GM19438 (cell line): ENCODE measurements around the gene ABHD1.

Experiments used
- ATAC-seq: cut with Tn5 transposase; IDR thresholded peaks from one replicate; pipeline ENCODE4 v1.9.1; 2021; ENCODE audit warnings: low read depth; ENCODE audit not compliant: unreplicated experiment

The ABHD1 gene

DNA sequence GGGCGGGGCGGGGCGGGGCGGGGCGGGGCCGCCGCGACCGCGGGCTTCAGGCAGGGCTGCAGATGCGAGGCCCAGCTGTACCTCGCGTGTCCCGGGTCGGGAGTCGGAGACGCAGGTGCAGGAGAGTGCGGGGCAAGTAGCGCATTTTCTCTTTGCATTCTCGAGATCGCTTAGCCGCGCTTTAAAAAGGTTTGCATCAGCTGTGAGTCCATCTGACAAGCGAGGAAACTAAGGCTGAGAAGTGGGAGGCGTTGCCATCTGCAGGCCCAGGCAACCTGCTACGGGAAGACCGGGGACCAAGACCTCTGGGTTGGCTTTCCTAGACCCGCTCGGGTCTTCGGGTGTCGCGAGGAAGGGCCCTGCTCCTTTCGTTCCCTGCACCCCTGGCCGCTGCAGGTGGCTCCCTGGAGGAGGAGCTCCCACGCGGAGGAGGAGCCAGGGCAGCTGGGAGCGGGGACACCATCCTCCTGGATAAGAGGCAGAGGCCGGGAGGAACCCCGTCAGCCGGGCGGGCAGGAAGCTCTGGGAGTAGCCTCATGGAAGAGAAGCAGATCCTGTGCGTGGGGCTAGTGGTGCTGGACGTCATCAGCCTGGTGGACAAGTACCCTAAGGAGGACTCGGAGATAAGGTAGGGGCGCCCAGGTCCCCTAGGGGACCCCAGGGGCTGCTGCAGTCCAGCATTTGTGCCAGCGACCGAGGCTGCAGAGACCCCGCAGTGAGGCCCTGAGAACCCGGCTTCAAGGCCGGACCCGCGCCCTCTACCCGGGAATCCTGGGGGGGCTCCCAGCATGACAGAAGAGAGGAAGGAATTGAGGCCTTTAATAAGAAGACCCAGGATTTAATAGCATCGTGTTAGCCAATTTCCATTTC, 36.7 kb upstream of the ABHD1 start, which contains the start of gene KHK:
Gene KHK (plus strand): TSS at position 49 of the 870 bp plus-strand sequence. CDS start 488 bp downstream, at position 537.
- peak; percentile 20 for ATAC-seq

DNA sequence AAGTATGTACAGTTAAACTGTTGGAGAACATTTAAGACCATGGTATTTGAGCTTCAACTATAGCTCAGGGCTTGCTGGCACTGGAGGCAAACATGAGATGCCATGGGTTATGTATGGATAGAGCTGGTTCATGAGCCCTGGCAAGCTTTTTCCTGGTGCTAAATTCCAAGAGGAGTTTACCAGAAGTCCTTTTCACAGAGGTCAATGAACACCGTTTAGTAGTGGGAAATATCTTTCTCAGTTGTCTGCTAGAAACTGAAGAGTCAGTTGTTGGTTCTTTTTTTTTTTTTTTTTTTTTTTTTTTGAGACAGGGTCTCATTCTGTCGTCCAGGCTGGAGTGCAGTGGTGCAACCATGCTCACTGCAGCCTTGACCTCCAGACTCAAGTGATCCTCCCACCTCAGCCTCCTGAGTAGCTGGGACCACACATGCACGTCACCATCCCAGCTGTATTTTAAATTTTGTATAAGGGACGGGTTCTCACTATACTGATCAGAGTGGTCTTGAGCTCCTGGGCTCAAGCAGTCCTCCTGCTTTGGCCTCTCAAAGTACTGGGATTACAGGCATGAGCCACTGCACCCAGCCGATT, 35.7 kb upstream of the ABHD1 start:
- no peak for ATAC-seq

DNA sequence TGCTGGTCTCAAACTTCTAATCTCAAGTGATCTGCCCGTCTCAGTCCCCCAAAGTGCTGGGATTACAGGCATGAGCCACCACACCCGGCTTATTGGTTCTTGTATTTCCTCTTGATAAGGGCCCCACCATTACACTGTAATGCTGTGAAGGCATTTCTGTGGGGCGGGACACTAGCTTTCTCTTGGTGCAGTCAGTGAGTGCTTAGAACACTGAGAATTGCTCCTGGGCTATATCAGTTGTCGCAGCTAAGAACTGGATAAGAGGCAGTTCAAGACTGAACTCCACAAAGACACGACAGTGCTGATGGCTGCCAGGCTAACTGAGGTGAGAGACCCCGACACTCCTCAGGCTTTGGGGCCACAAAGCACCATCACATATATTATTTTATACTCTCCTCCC, 35.0 kb upstream of the ABHD1 start:
- ATAC-seq: no peak

DNA sequence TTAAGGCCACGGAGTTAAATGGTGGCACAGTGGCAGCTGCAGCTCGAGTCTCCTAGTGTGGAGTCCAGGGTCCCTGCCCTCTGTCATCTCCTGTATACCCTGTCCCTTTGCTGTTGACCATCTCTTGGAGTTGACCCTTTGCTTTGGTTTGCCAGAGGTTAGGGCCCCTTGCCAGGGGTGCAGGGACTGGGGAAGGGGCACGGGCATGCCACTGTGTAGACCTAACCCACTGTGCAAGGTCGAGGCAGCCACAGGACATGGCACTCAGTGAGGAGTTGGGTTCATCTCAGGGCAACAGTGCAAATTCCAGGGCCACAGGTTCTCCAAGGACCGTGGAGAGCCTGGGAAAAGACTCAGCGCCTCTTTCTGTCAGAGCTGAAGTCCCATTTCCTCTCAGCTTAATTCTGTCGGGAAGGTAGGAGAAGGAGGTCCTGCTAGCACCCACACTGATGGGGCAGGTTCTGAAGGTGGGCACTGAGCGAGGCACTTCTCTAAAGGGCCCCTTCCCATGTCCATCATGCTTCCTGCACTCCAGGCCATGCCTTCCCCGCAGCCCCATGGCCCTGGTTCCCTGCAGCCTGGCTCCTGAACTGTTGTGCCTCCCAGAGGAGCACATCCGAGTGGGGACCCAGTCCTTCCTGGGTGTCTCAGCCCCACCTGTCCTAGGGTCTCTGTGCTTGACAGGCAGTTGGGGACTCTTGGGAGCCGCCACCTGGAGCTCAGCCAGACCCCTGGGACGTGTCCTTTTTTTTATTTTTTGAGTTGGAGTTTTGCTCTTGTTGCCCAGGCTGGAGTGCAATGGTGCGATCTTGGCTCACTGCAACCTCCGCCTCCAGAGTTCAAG, 34.3 kb upstream of the ABHD1 start:
- no peak for ATAC-seq

DNA sequence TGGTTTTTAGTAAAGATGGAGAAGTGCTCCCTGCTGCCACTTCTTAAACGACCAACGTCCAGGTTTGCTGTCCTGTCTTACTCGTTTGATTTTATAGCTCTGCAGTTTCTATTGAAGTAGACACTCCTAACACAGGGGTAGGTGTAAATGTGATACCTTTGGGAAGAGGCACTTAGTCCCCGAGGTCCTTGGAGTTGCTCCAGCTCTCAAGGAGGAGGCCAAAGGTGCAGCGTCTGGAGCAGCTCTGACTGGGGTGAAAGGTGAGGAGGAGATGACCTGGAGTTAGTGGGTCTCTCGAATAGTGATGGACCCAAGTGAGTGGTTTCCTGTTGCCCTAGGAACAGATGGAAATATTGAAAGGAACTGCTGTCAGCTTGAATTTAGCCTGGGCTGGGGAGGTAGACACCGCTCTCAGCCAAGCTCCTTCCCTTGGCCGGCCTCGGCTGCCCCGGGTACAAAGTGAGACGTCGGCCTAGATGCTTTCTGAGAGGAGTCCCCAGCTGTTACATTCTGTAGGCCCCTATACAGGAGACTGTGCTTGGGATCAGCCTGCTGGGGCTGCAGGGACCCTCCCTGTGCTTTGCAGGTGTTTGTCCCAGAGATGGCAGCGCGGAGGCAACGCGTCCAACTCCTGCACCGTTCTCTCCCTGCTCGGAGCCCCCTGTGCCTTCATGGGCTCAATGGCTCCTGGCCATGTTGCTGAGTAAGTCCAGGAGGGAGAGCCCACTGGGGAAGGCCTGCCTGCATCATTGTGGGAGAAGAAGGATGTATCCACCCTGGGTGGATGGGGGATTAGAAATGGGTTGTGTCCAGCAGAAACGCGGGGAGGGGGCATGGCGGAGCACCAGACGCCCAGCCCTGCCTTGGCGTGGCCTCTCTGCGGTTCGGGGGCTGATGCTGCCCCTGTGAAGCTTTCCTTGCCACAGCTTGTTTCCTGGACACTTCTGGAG, 31.6 kb upstream of the ABHD1 start:
- no peak for ATAC-seq

DNA sequence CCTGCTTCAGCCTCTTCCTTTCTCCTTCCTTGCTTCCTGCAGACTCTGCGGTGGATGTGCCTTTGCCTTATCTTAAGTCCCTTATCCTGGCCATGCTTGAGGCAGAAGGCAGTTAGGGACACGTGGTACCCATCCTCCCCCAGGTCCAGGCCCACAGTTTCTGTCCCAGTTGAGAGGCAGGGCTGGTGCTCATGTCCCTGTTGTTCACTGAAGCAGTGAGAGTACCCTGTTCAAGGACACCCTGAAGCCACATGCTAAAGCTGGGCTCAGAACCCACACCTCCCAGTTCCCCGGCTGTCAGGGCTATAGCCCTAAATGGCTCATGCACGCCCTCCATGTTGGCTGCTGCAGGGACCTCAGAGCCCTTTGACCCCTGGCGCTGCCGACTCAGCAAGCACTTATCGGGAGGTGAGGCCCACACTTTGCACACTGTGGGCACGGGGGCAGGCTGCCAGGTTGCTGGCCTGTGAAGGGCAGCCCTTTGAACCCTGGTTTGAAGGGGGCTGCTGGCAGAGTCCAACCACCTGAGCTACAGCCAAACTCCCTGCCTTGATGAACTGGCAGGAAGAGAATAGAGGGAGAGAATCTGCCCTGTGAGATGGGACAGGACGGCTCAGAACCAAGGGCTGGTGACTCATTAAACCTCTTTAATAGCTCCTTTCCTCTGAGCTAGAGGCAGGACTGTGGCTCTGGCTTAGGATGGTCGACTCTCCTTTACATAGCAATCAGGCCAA, 30.8 kb upstream of the ABHD1 start:
- ATAC-seq: no peak

DNA sequence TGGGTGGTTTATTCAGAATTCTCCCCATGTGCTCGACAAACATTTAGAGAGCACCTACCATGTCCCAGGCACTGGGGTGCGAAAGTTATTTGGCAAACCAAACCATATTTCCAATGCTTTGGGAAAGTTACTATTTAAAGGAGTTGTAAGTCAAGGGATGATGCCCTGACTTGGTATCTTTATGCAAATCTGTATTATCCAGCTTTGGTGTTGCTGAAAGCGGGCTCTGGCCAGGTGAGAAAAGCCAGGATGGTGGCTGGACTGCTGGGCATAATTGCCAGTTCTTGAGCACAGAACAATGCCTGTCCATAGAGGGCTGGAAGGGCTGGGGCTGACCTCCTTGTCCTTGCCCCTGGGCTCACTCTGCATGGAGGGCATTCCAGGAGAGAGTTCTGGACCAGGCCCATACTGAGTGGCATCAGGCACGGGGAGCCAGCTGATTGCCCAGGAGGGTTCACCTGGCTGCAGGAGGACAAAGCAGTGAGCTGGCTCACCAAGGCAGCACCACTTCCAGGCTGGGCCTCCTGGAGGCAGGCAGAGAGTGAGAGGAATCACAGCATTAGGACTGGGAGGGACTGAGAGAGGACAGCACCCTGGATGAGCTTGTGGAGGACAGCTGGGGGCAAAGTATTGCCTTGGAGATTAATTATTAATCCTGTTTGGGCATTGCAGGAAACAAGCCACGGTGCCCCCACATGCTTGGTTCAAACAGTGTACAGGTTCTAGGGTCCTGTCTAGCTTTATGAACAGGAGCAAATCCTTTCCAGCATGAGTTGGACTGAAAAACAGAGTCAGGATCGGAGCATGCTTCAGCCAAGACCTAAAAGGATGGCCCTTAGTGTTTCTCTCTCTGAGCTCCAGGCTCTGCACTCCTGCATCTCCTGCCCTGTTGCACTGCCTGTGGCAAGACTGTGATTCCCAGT, 29.9 kb upstream of the ABHD1 start:
- ATAC-seq: no peak

DNA sequence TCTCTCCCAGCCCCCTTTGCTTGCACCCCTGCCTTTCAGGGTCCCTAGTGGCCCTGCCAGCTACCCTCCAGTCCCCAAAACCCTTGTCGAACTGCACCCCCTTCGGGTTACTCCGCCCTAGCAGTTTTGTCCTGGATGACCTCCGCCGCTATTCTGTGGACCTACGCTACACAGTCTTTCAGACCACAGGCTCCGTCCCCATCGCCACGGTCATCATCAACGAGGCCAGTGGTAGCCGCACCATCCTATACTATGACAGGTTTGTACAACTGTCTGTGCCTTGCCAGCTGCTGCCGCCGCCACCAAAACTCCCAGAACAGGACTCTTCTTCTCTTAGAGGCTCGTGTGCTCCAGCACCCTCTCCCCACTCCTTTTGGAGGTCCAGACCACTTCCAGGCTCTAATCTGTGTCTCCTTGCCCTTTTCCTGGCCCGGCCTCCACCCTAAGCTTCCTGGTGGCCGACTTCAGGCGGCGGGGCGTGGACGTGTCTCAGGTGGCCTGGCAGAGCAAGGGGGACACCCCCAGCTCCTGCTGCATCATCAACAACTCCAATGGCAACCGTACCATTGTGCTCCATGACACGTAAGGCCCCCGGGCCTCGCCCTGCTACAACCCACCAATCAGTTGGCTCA, 29.1 kb upstream of the ABHD1 start:
- ATAC-seq: no peak

DNA sequence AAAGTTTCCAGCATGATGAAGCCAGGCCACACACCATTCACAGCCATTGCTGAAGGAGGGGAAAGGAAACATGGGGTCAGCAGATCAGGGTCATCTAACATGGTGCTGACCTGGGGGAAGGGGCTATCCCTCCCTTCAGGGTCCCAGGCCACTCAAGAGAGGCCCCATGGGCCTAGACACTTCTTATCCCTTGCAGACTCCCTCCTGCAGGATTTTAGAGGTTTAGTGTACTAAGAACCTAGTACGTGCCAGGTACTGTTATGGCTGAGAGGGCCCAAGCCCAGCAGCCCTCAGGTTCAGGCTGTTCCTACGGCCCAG, 28.2 kb upstream of the ABHD1 start:
- no peak for ATAC-seq

DNA sequence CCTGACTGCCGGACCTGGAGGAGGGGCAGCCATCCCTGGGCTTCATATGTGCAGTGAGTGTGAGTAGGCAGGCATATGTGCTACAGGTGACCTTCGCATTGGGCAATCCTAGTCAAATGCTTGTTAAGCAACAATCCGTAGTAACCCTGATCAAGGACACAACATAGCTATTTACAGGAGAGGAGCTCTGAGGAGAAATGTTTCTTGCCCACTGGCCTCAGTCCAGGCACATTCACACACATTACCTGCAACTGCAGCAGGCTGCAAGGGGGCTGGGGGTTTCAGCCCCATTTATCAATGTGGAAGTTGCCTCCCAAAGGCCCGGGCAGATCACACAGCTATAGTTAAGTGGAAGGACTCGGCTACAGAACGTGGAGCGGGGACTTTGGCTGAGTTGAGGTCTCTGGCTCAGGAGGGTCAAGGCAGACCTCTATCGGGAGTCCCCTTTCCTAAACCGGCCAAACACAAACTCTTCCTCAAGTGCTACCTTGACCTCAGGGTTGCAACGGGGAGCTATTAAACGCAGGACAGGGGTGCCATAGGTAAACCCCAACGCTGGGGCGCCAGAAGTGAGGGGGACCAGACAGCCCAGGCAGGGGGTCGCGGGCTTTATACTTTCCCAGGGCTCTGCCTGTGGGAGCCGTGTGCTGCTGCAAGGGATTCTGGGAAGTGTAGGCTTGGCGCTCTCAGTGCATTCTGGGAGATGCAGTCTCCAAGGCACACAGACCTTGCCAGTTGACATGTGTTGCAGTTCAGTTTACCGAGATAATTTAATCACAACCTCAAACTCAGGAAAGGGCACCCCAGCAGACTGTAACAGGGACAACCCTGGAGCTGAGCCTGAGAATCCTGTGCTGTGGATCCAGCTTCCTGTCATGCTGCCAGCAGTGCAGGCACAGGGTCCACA, 27.6 kb upstream of the ABHD1 start:
- ATAC-seq: no peak

DNA sequence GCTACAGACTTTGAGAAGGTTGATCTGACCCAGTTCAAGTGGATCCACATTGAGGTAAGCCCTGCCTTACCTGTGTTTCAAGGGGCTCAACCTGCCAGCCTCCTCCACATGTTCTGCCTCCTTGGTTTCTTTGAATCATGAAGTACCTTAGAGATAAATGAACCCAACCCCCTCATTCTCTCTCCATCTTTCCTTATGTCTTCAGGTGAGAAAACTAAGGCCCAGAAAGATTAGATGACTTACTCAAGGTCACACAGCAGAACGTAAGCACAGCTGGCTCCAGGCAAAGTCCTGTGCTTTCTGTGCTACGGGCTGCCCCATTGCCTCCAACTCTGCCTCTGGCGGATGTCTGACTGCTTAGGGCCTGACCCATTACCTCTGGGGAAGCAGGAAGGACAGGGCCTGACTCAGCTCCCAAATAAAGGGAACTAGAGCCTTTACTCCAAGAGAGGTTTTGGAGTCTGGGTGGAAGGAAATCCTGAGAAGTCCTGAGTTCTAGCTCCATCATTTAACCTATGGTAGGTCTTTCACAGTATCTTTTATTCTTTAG, 26.8 kb upstream of the ABHD1 start:
- ATAC-seq: no peak

DNA sequence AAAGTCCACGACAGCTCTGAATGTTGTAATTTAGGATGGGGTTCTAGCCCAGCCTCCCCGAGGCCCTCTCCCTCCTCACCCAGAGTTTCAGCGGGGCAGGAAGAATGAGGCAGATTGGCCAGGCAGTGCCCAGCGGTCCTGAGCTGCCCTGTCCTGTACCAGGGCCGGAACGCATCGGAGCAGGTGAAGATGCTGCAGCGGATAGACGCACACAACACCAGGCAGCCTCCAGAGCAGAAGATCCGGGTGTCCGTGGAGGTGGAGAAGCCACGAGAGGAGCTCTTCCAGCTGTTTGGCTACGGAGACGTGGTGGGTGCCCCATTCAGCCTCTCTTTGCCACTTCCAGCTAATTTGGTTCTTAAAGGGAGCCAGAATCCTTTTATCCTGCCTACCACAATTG, 26.3 kb upstream of the ABHD1 start:
- ATAC-seq: no peak

DNA sequence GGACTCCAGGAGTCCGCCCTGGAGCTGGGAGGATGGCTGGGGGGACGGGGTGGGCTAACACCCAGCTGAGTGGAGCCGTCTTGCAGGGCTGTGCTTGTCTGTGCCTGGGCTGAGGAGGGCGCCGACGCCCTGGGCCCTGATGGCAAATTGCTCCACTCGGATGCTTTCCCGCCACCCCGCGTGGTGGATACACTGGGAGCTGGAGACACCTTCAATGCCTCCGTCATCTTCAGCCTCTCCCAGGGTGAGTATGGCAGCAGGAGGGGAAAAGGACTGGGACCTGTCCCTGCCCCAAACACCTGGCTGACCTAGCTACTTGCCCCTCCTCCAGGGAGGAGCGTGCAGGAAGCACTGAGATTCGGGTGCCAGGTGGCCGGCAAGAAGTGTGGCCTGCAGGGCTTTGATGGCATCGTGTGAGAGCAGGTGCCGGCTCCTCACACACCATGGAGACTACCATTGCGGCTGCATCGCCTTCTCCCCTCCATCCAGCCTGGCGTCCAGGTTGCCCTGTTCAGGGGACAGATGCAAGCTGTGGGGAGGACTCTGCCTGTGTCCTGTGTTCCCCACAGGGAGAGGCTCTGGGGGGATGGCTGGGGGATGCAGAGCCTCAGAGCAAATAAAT, 24.2 kb upstream of the ABHD1 start:
- no peak for ATAC-seq

DNA sequence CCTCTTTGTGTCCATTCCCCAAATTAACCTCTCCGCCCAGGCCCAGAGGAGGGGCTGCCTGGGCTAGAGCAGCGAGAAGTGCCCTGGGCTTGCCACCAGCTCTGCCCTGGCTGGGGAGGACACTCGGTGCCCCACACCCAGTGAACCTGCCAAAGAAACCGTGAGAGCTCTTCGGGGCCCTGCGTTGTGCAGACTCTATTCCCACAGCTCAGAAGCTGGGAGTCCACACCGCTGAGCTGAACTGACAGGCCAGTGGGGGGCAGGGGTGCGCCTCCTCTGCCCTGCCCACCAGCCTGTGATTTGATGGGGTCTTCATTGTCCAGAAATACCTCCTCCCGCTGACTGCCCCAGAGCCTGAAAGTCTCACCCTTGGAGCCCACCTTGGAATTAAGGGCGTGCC, 23.6 kb upstream of the ABHD1 start:
- ATAC-seq: no peak

DNA sequence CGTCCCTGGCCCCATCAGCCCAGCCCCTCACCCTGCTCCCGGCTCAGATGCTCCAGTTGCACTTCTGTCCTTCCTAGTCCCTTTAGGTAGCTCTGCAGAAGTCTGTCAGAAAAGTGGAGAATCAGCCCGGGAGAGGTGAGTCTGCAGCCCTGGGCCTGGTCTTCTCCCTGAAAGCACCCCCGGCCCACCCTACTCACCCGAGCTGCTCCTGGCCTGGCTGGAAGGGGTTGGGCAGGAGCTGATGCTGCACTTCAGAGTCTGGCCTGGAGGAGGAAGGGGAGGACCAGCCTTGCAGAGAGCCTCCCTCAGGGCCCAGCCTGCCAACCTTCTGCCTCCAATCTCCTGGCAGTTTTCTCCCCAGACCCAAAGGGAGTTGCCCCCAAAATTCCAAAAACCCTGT, 21.3 kb upstream of the ABHD1 start:
- no peak for ATAC-seq

DNA sequence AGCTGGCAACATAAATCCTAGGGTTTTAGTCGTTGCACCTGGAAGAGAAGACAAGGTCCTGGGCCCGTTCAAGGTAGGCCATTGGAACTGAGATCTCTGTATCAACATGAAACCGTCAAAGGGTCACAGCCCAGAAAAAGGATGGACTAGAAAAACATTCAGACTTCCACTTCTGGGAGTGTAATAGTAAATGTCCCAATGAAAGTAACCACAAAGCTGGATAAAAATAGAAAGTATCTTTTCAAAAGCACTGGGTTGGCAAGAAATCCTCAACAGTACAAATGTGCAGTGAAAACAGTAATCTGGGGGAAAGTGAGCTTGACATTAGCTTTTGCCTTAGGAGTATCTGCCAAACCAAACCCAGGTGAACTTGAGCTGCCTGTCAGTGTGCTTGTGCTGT, 17.6 kb upstream of the ABHD1 start:
- no peak for ATAC-seq
